MCF 10A (cell line): ENCODE data around the gene CYYR1. TPM values are rescaled to one million over a fixed set of nuclear protein-coding genes. Genes with fewer than 3 reads are reported as not detected.

Experiments
- BruUV-seq: library from RNA; stranded (reverse); fragments of 400-500 nt; replicated peaks from 2 replicates; lab custom pipeline; 2021; lab: Mats Ljungman, UMichigan
- CTCF ChIA-PET: fragments of 300-600 bp; sonication (Branson Sonifier 250); formaldehyde crosslinking; extraction: SDS; loops from one replicate; lab custom pipeline; 2021; ENCODE audit warnings: antibody characterized with exemption, inconsistent platforms; lab: Yijun Ruan, JAX
- POLR2A ChIA-PET: fragments of 300-600, 350-650 bp; sonication (Branson Sonifier 250); formaldehyde crosslinking; extraction: SDS; loops from one replicate; lab custom pipeline; 2020; ENCODE audit warnings: antibody characterized with exemption, inconsistent platforms; lab: Yijun Ruan, JAX
- DNase-seq: peaks from one replicate; pipeline ENCODE4 v3.0.0-alpha.2; 2018; ENCODE audit not compliant: unreplicated experiment
- H3K27ac Mint-ChIP-seq: one replicate; pipeline ENCODE4 v1.8.0; 2022; ENCODE audit warnings: mild to moderate bottlenecking, low read depth, mixed read lengths; ENCODE audit not compliant: unreplicated experiment
- H3K27me3 Mint-ChIP-seq: one replicate; pipeline ENCODE4 v1.8.0; 2022; ENCODE audit warnings: mixed read lengths; ENCODE audit not compliant: insufficient read depth, unreplicated experiment
- H3K36me3 Mint-ChIP-seq: one replicate; pipeline ENCODE4 v1.8.0; 2022; ENCODE audit warnings: mild to moderate bottlenecking, moderate library complexity, mixed read lengths; ENCODE audit not compliant: insufficient read depth, unreplicated experiment
- H3K4me1 Mint-ChIP-seq: one replicate; pipeline ENCODE4 v1.8.0; 2022; ENCODE audit warnings: mixed read lengths; ENCODE audit not compliant: insufficient read depth, unreplicated experiment
- H3K4me3 Mint-ChIP-seq: one replicate; pipeline ENCODE4 v1.8.0; 2022; ENCODE audit warnings: mild to moderate bottlenecking, moderate library complexity, mixed read lengths; ENCODE audit not compliant: unreplicated experiment
- H3K9me3 Mint-ChIP-seq: one replicate; pipeline ENCODE4 v1.8.0; 2022; ENCODE audit warnings: mixed read lengths; ENCODE audit not compliant: unreplicated experiment
- CTCF ChIP-seq: fragments of 200-600 bp; IDR thresholded peaks from one replicate; pipeline ENCODE4 v1.8.0; 2022; ENCODE audit warnings: antibody characterized with exemption, mild to moderate bottlenecking; ENCODE audit not compliant: unreplicated experiment
- intact Hi-C: fragments of 100-400 bp; cut with micrococcal nuclease; formaldehyde crosslinking; loops from 2 replicates; pipeline ENCODE4 v1.14.1; 2022
- total RNA-seq: library from RNA; stranded (reverse); gene quantifications from 2 replicates; pipeline ENCODE4 v1.2.3, GENCODE V29; 2022

The CYYR1 gene
- total RNA-seq, 1 experiment from 2014 or later = not detected

GRCh38 chr21:26565111-26565510, 8.0 kb downstream of the CYYR1 start:
- CTCF ChIA-PET = interaction anchor here (0.5 kb wide), 1 partner anchor 609 kb away, joined by 3 read pairs; no protein-coding TSS in a partner anchor
- no TSS peak for BruUV-seq

GRCh38 chr21:26563856-26564503, 9.1 kb downstream of the CYYR1 start:
- no peak overlapping the region for H3K27ac Mint-ChIP-seq
- H3K27me3 Mint-ChIP-seq = no peaks in the 10 kb centered on the region
- POLR2A ChIA-PET = interaction anchor here (0.6 kb wide), 1 partner anchor 36 kb away, joined by 3 read pairs; no protein-coding TSS in a partner anchor
- H3K4me3 Mint-ChIP-seq = no peak overlapping the region
- DNase-seq = no peak
- no peak for TF ChIP-seq CTCF
- H3K4me1 Mint-ChIP-seq = no peaks in the 10 kb centered on the region
- no peaks in the 10 kb centered on the region for H3K9me3 Mint-ChIP-seq
- no peaks in the 10 kb centered on the region for H3K36me3 Mint-ChIP-seq
- BruUV-seq = no TSS peak
- intact Hi-C loops = no loop called here
- CTCF ChIA-PET = interaction anchor here (0.6 kb wide), 1 partner anchor 17 kb away, joined by 3 read pairs; no protein-coding TSS in a partner anchor

More at GRCh38 chr21:26565111-26565510, 8.0 kb downstream of the CYYR1 start:
- H3K4me3 Mint-ChIP-seq = no peak overlapping the region
- POLR2A ChIA-PET = no interaction called here
- no peak for TF ChIP-seq CTCF
- H3K27ac Mint-ChIP-seq = no peak overlapping the region
- intact Hi-C loops = no loop called here
- H3K27me3 Mint-ChIP-seq = no peaks in the 10 kb centered on the region
- no peaks in the 10 kb centered on the region for H3K9me3 Mint-ChIP-seq
- H3K36me3 Mint-ChIP-seq = no peaks in the 10 kb centered on the region
- DNase-seq = no peak
- no peaks in the 10 kb centered on the region for H3K4me1 Mint-ChIP-seq

GRCh38 chr21:26560612-26561011, 12.5 kb downstream of the CYYR1 start:
- POLR2A ChIA-PET = interaction anchor here (0.6 kb wide), 1 partner anchor 112 kb away, joined by 4 read pairs; no protein-coding TSS in a partner anchor
- H3K4me3 Mint-ChIP-seq = no peak overlapping the region
- TF ChIP-seq CTCF = no peak
- no TSS peak for BruUV-seq
- no peaks in the 10 kb centered on the region for H3K27me3 Mint-ChIP-seq
- H3K4me1 Mint-ChIP-seq = no peaks in the 10 kb centered on the region
- intact Hi-C loops = no loop called here
- no peaks in the 10 kb centered on the region for H3K36me3 Mint-ChIP-seq
- no peak overlapping the region for H3K27ac Mint-ChIP-seq
- CTCF ChIA-PET = interaction anchor here (0.6 kb wide), 1 partner anchor 12 kb away, joined by 5 read pairs; no protein-coding TSS in a partner anchor
- no peak for DNase-seq
- no peaks in the 10 kb centered on the region for H3K9me3 Mint-ChIP-seq

- H3K36me3 Mint-ChIP-seq = no peaks in the 10 kb centered on the region
- H3K27me3 Mint-ChIP-seq = no peaks in the 10 kb centered on the region
- H3K4me1 Mint-ChIP-seq = no peaks in the 10 kb centered on the region
- BruUV-seq = no TSS peak
- H3K27ac Mint-ChIP-seq = no peak overlapping the region
- ChIA-PET CTCF (no interaction called here), POLR2A (no interaction called here)
- H3K4me3 Mint-ChIP-seq = no peak overlapping the region
- intact Hi-C loops = no loop called here
- no peak for TF ChIP-seq CTCF
- DNase-seq = no peak
- no peaks in the 10 kb centered on the region for H3K9me3 Mint-ChIP-seq
Observed at GRCh38 chr21:26559099-26559498, 14.0 kb downstream of the CYYR1 start.
